HL-60/S4 (cell line): Measurements from ENCODE around the gene MRPL47.

Experiments
- in situ Hi-C: fragments of 300-500 bp; cut with MboI; formaldehyde crosslinking; loops from 2 replicates; pipeline ENCODE4 v1.14.3; 2022; ENCODE audit warnings: low sequenced_read_pairs

The MRPL47 gene

GRCh38 chr3:179591313-179591712 lies 13.1 kb downstream of the MRPL47 start:
- in situ Hi-C loops, result no loop called here

DNA sequence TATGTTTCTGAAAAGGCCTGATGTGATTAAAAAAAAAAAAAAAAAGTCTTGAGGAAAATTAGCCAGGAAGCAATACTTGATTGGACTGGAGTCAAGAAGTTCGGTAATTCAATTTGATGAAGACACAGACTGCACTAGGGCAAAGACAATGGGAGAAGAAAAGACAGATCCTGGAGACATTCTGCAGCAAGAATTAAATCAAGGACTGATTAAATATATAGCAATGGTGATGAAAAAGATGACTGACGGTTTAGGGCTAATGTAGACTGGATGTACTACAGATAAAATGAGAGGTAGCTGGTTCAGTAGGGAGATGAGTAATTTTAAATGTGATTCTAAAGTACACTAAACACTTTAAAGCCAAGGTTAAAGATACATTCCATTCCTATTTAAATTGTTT lies 13.8 kb downstream of the MRPL47 start:
- in situ Hi-C loops, result no loop called here

GRCh38 chr3:179589143-179589542 lies 15.3 kb downstream of the MRPL47 start:
- in situ Hi-C loops, result no loop called here

GRCh38 chr3:179580992-179581391 lies 23.4 kb downstream of the MRPL47 start:
- in situ Hi-C loops, result no loop called here

DNA sequence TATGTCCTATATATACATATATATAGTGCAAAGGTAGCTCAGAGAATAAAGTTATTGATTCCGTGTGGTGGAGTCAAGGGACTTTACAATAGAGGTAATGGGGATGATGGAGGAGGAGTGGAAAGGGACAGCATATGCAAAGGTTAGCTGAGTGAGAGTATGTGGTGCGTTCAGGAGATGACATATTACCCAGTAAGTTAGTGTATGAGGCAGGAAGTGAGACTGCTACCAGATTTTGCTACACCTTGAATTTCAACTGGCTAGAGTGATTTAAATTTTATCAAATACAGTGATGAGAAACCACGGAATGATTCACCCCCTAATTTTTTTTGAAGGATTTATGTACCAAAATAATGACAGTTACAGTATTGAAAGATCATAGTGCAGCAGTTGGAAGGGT lies 38.9 kb downstream of the MRPL47 start:
- in situ Hi-C loops, result loop anchor here (10.0 kb wide), 1 partner anchor 231 kb away; no protein-coding TSS in a partner anchor

- in situ Hi-C loops, result loop anchor here (10.0 kb wide), 1 partner anchor 229 kb away; no protein-coding TSS in a partner anchor
These were observed 41.1 kb downstream of the MRPL47 start for GRCh38 chr3:179563271-179563783.

DNA sequence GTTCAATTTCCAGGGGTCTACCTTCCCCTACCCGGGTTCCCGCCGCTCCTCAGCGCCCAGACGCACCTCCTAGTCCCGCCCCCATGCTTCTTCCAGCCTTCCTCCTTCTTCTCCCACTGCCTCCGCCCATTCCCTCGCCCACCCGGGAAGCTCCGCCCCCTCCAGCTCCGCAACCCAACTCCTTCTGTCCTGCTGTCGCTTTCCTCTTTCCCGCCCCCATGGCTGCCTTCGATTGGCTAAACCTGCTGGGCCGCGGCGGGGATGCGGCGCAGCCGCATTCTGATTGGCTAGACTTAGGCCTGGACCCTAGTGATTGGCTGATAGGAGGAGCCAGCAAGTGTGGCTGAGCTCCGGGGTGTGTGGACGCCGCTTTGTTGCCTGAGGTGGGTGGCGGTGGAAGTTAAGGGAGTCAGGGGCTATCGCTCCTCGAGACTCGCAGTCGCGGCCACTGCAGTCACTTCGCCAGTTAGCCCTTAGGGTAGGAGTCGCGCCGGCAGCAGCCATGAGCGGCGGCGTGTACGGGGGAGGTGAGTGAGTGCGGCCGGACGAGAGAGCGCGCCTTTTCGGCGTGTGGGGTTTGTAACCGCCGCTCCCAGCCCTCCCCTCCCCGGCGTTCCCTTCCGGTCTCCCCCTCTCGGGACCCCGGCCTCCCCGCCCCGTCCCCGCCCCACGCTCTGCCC lies 41.7 kb downstream of the MRPL47 start, which contains the start of gene ACTL6A:
TSS of gene ACTL6A (plus strand) at position 336 of the 680 bp plus-strand sequence. CDS start at position 503, 167 bp downstream.
- in situ Hi-C loops, result loop anchor here (10.0 kb wide), 1 partner anchor 228 kb away; no protein-coding TSS in a partner anchor

DNA sequence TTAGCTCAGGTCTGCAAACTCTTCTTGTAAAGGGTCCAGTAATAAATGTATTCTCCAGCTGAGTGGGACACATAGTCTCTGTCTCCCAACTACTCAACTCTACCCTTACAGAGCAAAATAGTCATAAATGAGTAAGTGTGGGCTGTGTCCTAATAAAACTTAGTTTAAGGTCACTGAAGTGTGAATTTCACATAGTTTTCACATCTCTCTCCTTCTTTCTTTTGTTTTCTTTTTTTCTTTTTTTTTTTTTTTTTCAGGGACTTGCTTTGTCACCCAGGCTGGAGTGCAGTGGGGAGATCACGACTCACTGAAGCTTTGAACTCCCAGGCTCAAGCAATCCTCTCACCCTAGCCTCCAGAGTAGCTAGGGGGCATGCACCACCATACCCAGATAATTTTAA lies 43.6 kb downstream of the MRPL47 start:
- in situ Hi-C loops, result loop anchor here (10.0 kb wide), 1 partner anchor 226 kb away; no protein-coding TSS in a partner anchor

- in situ Hi-C loops, result no loop called here
These were observed 45.6 kb downstream of the MRPL47 start for GRCh38 chr3:179558742-179559364.

DNA sequence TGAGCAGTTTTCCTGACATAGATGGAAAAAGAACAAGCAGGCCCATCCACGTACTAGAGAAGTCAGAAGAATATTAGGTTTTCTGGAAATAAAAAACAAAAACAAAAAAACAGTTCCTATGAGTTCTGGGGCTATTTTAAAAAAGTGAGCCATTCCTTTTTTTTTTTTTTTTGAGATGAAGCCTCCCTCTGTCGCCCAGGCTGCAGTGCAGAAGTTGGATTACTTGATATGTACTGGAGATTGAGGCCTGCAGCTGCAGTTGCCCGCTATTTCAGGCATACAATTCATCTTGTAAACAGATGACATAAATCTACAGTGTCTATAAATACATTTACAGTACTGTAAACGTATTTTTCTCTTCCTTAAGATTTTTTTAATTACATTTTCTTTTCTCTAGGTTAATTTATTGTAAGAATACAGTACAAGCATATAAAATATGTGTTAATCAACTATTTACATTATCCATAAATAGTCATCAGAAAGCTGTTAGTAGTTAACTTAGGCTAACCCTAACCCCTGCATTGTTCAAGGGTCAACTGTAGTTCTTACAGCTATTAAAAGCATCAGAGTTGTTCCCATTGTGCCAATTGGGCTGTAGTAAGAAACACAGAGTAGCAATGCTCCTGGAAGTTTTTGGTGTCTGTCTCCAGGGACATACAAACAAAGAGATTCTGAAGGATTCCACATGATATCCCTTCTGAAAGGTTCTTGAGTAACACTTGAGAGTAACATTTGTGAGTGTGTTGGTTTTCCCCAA lies 52.9 kb downstream of the MRPL47 start:
- in situ Hi-C loops, result no loop called here

DNA sequence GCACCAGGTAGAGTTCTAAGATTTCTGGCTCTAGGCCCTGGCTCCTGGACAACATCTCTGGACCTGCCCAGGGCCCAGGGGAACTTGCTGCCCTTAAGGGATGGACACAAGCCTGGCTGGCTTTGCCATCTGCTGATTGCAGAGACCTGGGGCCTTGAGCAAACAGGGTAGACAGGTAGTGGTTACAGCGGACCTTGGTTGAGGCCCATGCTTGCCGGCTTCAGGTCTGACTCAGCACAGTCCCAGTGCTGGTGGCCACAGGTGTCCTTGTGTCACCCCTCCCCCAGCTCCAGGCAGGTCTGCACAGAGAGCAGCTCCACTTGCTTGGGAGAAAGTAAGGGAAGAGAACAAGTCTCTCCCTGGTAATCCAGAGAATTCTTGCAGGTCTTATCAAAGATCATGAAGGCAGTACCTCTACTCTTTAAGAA lies 57.6 kb downstream of the MRPL47 start:
- in situ Hi-C loops, result loop anchor here (25.0 kb wide), 1 partner anchor 535 kb away; no protein-coding TSS in a partner anchor

DNA sequence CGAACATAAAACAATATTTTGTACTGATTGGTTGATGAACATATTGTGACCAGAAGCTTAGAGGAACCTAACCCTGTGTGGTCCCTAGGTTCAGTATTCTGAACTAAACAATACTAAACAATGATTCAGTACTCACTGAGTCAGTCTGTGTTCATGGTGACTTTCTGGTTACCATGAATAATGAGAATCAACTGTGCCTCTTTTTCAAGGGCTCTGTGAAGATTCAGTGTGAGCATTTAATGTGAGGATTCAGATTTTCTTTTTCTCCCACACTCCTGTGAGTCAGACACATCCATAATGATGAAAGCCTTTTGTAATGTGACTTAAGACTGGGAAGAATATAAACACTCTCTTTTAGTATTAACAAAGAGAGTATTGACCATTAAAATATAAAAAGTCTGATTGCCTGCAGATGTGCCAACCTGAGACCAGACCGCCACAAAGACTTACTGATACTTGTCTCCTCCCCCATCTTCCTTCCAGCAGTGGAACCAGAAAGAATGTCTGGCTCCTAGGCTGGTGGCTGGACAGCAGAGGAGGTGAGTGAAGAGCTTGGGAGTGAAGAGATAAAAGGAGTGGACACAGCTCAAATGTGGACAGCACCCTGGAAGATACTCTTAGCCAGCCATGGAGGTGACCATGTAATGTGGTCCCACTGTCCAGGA lies 59.3 kb downstream of the MRPL47 start:
- in situ Hi-C loops, result loop anchor here (25.0 kb wide), 1 partner anchor 533 kb away; no protein-coding TSS in a partner anchor

DNA sequence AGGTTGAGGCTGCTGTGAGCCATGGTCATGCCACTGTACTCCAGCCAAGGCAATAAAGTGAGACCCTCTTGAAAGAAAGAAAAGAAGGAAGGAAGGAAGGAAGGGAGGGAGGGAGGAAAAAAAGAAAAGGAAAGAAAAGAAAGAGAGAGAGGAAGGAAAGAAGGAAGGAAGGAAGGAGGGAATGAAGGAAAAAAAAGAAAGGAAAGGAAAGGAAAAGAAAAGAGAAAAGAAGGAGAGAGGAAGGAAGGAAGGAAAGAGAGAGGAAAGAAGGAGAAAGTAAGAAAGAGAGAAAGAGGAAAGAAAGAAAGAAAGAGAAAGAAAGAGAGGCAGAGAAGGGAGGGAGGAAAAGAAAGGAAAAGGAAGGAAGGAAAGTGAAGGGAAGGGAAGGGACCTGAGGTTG lies 62.1 kb downstream of the MRPL47 start:
- in situ Hi-C loops, result loop anchor here (25.0 kb wide), 1 partner anchor 530 kb away; no protein-coding TSS in a partner anchor

GRCh38 chr3:179541596-179541995 lies 62.8 kb downstream of the MRPL47 start:
- in situ Hi-C loops, result loop anchor here (25.0 kb wide), 1 partner anchor 529 kb away; no protein-coding TSS in a partner anchor

DNA sequence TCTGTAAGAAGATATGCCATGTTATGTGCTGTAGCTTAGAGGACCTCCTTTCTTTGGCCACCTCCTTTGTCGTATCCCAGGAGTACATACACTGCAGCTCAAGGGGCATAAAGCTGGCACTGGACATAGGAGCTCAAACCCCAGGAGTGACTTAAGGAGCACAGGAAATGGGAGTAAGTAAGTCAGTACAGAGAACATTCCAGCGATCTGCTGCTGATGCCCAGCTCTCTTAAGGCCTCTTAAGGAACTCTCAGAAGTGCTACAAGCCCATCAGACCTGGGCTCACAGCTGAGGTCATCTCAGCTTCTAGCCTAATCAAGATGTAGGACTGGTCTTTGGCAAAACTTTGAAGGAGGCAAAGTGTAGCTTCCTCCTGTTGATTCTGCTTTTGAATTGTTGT lies 63.3 kb downstream of the MRPL47 start:
- in situ Hi-C loops, result loop anchor here (25.0 kb wide), 1 partner anchor 529 kb away; no protein-coding TSS in a partner anchor
